Measurements from ENCODE around the gene TINAGL1. TPM values are rescaled to one million over a fixed set of nuclear protein-coding genes. Genes with fewer than 3 reads are reported as not detected.

Gene TINAGL1
- total RNA-seq, 4 donors from 2014 or later = 89.7 to 661 (median 197) TPM

DNA sequence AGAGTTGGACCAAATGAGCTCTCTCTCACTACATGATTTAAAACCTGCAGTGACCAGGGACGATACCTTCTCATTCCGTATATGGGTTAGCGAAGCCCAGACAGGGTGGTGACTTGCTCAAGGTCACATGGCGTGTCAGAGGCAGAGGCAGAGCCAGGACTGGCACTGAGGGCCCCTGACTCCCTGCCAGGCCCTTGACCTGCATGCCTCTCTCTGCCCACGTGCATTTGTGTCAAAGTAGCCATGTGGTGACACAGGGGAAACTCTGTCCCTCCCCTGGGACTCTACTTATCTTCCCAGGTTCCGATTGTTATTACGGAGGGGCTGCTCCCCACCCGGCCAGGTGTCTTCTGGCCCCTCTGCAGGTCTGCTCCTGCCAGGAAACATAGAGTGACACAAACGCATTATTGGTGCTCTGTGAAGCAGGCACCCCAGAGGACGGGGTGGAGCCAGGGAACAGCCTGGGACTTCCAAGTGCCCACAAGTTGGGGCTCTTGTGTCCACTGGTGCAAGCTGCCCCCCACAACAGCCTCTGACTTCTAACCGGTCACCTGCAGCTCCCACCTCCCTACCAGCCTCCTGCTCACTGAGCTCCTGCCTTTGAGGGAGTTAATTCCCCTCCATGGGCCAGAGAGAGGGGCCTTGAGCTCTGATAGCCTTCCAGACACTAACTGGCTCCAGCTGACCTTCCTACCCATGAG lies 7.3 kb upstream of the TINAGL1 start:
- TF ChIP-seq, protein P1, sequence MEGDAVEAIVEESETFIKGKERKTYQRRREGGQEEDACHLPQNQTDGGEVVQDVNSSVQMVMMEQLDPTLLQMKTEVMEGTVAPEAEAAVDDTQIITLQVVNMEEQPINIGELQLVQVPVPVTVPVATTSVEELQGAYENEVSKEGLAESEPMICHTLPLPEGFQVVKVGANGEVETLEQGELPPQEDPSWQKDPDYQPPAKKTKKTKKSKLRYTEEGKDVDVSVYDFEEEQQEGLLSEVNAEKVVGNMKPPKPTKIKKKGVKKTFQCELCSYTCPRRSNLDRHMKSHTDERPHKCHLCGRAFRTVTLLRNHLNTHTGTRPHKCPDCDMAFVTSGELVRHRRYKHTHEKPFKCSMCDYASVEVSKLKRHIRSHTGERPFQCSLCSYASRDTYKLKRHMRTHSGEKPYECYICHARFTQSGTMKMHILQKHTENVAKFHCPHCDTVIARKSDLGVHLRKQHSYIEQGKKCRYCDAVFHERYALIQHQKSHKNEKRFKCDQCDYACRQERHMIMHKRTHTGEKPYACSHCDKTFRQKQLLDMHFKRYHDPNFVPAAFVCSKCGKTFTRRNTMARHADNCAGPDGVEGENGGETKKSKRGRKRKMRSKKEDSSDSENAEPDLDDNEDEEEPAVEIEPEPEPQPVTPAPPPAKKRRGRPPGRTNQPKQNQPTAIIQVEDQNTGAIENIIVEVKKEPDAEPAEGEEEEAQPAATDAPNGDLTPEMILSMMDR (IDR thresholded peaks at IDR 0.05) = no peak
- no peak for DNase-seq (ENCODE audit: low spot score)
- no peak for ATAC-seq (ENCODE audit: low FRiP score)

DNA sequence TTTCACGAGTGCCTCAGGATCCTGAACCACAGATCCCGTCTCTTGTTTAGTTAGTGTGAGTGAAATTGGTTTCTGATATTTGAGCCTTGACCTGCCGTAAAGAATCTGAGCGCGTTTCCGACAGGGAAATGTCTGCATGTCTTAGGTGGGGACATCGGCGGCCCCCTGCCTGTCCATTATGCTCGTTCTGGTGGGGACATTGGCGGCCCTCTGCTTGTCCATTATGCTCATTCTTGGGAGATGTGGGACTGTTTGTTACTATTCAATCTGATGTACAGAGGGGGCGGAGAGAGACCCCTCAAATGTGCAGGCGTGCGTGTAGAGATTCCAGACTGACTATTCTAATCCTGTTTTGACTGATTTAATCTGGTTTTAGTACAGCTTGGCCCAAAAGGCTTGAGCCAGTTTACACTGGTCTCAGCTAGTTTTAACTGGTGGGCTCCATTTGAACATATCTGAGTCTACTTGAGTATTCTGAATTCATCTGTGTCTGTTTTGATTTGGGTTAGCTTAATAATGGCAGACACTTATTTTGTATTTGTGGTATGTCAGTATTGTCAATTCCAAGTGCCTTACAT lies 6.6 kb upstream of the TINAGL1 start:
- ATAC-seq (ENCODE audit: low FRiP score) (no peak), DNase-seq (ENCODE audit: low spot score) (no peak)
- TF ChIP-seq, protein P1 (IDR thresholded peaks at IDR 0.05) = no peak

DNA sequence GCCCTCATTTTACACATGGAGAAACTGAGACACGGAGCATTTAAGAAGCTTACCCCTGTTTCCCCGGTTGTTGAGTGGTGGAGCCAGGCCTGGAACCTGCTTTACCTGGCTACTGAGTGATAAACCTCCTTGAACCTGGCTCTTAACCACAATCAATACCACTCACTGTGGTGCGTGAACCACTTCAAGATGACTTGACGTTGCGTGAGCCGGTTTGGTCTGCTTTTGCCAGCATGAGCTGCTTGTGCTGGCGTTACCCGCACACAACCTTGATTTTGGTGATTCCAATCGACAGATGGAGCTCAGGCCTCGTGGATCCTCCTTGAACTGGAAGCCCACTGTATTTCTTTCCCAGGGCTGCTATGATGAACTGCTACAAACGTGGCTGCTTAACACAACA lies 6.1 kb upstream of the TINAGL1 start:
- TF ChIP-seq, protein P1 (IDR thresholded peaks at IDR 0.05) = no peak
- ATAC-seq (ENCODE audit: low FRiP score) (no peak), DNase-seq (ENCODE audit: low spot score) (no peak)

DNA sequence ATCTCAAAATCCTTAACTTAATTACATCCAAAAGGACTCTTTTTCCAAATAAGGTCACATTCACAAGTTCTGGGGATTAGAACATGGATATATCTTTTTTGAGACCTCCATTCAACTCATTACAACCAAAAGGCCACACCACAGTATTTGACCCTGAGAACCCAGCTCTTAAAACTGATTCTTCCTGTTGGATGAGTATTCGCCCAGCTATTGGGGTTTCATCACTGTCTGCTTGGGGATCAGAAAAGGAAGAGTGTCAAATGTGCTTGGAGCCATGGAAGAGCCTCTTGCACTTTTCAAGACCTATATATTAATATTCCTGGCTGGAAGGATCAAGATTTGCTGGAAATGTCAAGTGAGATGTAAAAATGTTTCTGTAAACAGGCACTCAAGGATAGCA lies 5.4 kb upstream of the TINAGL1 start:
- no peak for ATAC-seq (ENCODE audit: low FRiP score)
- no peak for DNase-seq (ENCODE audit: low spot score)
- TF ChIP-seq, protein P1 (IDR thresholded peaks at IDR 0.05) = no peak

DNA sequence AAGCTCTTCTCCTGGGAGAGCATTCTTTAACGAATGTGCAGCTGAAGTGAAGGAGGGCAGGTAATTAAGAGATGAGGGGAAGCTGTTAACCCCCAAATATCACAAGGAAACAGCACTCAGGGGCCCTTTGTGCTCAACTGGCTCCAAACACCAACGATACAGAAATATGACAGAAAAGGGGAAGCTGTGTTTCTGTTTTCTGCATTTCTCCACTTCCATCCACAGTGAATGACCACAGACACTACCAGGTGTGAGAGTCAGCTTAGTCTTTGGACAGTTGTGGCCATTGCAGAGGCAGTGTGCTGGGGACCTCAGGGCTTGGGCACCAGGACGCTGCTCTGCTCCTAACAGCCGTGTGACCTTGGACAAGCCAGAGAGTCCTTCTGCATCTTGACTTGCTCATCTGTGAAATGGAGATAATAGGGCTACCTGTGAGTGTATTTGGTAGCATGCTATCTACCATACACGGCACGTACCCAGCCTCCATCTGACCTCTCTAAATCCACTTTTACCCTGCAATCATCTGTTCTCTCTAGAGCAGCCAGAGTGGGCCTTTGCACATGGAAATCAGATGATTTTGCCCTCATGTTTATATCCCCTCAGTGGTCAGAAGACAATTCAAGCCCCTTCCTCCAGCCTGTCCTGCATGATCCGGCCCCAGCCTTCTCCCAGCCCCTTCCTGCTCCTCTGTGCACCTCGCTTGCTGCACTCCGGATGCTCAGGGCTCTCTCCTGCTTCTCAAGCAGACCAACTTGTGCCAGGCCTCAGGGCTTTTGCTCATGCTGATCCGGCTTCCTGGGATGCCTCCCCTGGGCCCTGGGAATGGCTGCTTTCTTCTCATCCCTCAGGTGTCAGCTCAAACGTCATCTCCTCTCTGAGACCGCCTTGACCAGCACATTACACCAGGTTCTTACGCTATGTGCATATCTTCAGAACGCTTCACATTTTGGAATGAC lies 4.7 kb upstream of the TINAGL1 start:
- DNase-seq (ENCODE audit: low spot score) = no peak
- no peak for ATAC-seq (ENCODE audit: low FRiP score)
- TF ChIP-seq, protein P1 (IDR thresholded peaks at IDR 0.05) = no peak

DNA sequence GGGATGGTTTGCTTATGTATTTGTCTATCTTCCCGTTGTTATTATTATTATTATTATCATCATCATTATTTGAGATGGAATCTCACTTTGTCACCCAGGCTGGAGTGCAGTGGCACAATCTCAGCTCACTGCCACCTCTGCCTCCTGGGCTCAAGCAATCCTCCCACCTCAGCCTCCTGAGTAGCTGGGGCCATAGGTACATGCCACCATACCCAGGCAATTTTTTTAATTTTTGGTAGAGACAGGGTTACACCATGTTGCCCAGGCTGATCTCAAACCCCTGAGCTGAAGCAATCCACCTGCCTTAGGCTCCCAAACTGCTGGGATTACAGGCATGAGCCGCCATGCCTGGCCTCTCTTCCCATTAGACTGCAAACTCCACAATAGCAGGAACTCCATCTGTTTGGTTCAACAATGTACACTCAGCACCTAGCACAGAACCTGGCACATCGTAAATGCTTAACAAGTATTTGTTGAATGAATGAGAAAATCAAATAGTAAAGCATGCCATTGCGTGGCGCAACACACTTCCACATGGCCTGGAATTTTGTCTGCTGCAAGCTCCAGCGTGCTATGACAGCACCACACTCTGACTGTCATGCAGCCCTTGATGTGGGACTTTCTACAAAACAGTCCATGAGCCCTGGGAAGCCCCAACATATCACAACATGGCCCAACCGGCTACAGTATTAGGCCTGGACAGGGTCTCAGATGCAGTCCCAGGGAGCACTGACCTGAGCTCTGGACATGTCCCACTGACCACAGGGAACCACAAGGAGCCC lies 3.8 kb upstream of the TINAGL1 start:
- TF ChIP-seq, protein P1 (IDR thresholded peaks at IDR 0.05) = no peak
- DNase-seq (ENCODE audit: low spot score) (no peak), ATAC-seq (ENCODE audit: low FRiP score) (no peak)
